Lower leg skin (tissue), 3 donors: Measurements from ENCODE around the gene DROSHA.

Experiments
- POLR2A ChIP-seq, 2 donors: fragments of 450-650 bp; IDR thresholded peaks; one replicate each; pipeline ENCODE4 v1.6.1; 2016 to 2017; ENCODE audit warnings: antibody characterized with exemption in 2 of 2, mild to moderate bottlenecking in 1 of 2, moderate library complexity in 1 of 2
- TF ChIP-seq, protein P1 (sequence below), 3 donors: fragments of 450-650 bp; IDR thresholded peaks; one replicate each; pipeline ENCODE4 v1.5.1; 2016; ENCODE audit warnings: antibody characterized with exemption in 3 of 3, mild to moderate bottlenecking in 3 of 3, moderate library complexity in 2 of 3

GRCh38 chr5:31380049-31380448, 151.8 kb downstream of the DROSHA start:
- no peak for TF ChIP-seq POLR2A (IDR thresholded peaks at IDR 0.05)
- TF ChIP-seq, protein P1, sequence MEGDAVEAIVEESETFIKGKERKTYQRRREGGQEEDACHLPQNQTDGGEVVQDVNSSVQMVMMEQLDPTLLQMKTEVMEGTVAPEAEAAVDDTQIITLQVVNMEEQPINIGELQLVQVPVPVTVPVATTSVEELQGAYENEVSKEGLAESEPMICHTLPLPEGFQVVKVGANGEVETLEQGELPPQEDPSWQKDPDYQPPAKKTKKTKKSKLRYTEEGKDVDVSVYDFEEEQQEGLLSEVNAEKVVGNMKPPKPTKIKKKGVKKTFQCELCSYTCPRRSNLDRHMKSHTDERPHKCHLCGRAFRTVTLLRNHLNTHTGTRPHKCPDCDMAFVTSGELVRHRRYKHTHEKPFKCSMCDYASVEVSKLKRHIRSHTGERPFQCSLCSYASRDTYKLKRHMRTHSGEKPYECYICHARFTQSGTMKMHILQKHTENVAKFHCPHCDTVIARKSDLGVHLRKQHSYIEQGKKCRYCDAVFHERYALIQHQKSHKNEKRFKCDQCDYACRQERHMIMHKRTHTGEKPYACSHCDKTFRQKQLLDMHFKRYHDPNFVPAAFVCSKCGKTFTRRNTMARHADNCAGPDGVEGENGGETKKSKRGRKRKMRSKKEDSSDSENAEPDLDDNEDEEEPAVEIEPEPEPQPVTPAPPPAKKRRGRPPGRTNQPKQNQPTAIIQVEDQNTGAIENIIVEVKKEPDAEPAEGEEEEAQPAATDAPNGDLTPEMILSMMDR (IDR thresholded peaks at IDR 0.05) = no peak
